Mammary epithelial cell (primary cell): ENCODE data around the gene SLC17A9.

Experiments used
- CTCF ChIP-seq, 2 donors: IDR thresholded peaks in 1 of 2; conservative IDR thresholded peaks in 1 of 2; 2 replicates each; pipeline ENCODE4 v1.5.1; 2011 to 2012; ENCODE audit warnings: inconsistent platforms in 2 of 2, low read length in 2 of 2, mild to moderate bottlenecking in 2 of 2, control low read depth in 1 of 2, low read depth in 1 of 2; ENCODE audit not compliant: insufficient read depth in 1 of 2; ENCODE audit errors: extremely low read depth in 1 of 2
- EZH2 ChIP-seq: IDR thresholded peaks from 2 replicates; pipeline ENCODE4 v1.6.1; 2012; ENCODE audit warnings: low read length, inconsistent platforms, borderline replicate concordance

DNA sequence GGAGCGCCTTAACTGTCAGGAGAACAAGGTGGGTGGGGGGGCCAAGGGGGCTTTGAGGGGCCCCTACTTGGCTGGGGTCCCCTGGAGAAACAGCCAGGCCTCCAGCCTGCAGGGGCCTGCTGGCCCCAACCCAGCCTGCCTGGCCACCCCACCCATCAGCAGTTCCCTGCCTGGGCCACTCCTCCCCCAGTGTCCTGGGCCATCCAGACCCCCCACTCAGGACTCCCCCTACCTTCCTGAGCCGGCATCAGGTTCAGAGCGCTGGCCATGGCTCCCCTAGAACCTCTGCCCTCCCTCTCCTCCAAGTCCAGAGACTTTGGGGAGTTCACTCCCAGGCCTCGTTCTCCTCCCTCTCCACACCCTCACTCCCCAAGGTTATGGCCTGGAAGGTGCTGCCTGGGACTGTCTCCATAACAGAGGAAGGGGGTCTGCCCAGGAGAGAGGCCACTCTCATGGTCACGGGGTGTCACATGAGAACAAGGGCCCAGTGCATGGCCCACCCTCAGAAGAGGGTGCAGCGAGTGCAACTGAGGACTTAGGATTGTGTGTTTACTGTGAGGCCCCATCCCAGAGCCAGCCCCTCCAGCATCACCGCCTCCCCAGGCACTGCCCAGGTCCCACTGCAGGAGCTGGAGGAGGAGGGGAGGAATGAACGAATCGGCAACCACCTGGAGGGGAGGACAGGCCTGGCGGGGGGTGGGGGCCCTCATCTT lies 6.0 kb downstream of the SLC17A9 start:
- TF ChIP-seq CTCF (conservative IDR thresholded peaks at IDR 0.05 in 1 of 2, IDR thresholded peaks at IDR 0.05 in 1 of 2; ENCODE audit: extremely low read depth in 1 of 2, insufficient read depth in 1 of 2, low read depth in 1 of 2, low read length in 2 of 2) = no peak
- no peak for TF ChIP-seq EZH2
